Neural crest cell (in vitro differentiated cells): ENCODE results near the gene PCSK5. TPM values are rescaled to one million over a fixed set of nuclear protein-coding genes. Genes with fewer than 3 reads are reported as not detected.
A peak's percentile ranks its signal among the peaks of the same experiment; 100 is the strongest.

Source experiments
- DNase-seq: peaks from one replicate; pipeline ENCODE4 v3.0.0; 2021; ENCODE audit warnings: low read depth, mixed read lengths, low spot score
- H3K27ac Mint-ChIP-seq: one replicate; pipeline ENCODE4 v1.8.0; 2021; ENCODE audit warnings: mild to moderate bottlenecking, mixed read lengths; ENCODE audit not compliant: unreplicated experiment
- H3K27me3 Mint-ChIP-seq: 2 replicates; pipeline ENCODE4 v1.8.0; 2021; ENCODE audit warnings: low read depth, mild to moderate bottlenecking, mixed read lengths
- H3K36me3 Mint-ChIP-seq: 2 replicates; pipeline ENCODE4 v1.8.0; 2021; ENCODE audit warnings: low read depth, mild to moderate bottlenecking, mixed read lengths
- H3K4me1 Mint-ChIP-seq: 2 replicates; pipeline ENCODE4 v1.8.0; 2021; ENCODE audit warnings: mixed read lengths
- H3K4me3 Mint-ChIP-seq: one replicate; pipeline ENCODE4 v1.8.0; 2021; ENCODE audit warnings: mild to moderate bottlenecking, mixed read lengths
- H3K9me3 Mint-ChIP-seq: 2 replicates; pipeline ENCODE4 v1.8.0; 2021; ENCODE audit warnings: mixed read lengths
- total RNA-seq: library from RNA; stranded (reverse); gene quantifications from 2 replicates; pipeline ENCODE4 v1.2.1, GENCODE V29; 2021
- TF ChIP-seq, protein P1 (sequence below): fragments of 200-600 bp; sonication (generic); conservative IDR thresholded peaks from 2 replicates; pipeline ENCODE4 v1.5.0; 2021; ENCODE audit warnings: antibody characterized with exemption, mild to moderate bottlenecking

The PCSK5 gene
- total RNA-seq, 1 donor from 2014 or later: 3.1 TPM

DNA sequence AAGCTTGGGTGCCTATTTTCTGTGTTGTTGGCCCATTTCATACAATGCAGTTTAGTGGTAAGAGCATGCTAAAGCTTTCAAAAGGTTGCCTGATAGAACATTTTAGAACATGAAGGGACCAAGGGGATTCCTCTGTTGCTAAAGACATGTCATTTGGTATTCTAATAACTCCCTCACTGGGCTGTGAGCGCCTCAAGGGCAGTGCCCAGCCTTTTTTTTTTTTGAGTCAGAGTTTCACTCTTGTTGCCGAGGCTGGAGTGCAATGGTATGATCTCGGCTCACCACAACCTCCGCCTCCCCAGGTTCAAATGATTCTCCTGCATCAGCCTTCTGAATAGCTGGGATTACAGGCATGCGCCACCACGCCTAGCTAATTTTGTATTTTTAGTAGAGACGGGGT, 77.1 kb downstream of the PCSK5 start:
- H3K4me1 Mint-ChIP-seq: no peaks in the 10 kb centered on the region
- no peaks in the 10 kb centered on the region for H3K27me3 Mint-ChIP-seq
- no peak overlapping the region for H3K27ac Mint-ChIP-seq
- peaks cover 3% of the 10 kb centered on the region for H3K9me3 Mint-ChIP-seq
- no peak overlapping the region for H3K4me3 Mint-ChIP-seq
- H3K36me3 Mint-ChIP-seq: peaks cover 3% of the 10 kb centered on the region
- TF ChIP-seq, protein P1, sequence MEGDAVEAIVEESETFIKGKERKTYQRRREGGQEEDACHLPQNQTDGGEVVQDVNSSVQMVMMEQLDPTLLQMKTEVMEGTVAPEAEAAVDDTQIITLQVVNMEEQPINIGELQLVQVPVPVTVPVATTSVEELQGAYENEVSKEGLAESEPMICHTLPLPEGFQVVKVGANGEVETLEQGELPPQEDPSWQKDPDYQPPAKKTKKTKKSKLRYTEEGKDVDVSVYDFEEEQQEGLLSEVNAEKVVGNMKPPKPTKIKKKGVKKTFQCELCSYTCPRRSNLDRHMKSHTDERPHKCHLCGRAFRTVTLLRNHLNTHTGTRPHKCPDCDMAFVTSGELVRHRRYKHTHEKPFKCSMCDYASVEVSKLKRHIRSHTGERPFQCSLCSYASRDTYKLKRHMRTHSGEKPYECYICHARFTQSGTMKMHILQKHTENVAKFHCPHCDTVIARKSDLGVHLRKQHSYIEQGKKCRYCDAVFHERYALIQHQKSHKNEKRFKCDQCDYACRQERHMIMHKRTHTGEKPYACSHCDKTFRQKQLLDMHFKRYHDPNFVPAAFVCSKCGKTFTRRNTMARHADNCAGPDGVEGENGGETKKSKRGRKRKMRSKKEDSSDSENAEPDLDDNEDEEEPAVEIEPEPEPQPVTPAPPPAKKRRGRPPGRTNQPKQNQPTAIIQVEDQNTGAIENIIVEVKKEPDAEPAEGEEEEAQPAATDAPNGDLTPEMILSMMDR: no peak
- DNase-seq: no peak

DNA sequence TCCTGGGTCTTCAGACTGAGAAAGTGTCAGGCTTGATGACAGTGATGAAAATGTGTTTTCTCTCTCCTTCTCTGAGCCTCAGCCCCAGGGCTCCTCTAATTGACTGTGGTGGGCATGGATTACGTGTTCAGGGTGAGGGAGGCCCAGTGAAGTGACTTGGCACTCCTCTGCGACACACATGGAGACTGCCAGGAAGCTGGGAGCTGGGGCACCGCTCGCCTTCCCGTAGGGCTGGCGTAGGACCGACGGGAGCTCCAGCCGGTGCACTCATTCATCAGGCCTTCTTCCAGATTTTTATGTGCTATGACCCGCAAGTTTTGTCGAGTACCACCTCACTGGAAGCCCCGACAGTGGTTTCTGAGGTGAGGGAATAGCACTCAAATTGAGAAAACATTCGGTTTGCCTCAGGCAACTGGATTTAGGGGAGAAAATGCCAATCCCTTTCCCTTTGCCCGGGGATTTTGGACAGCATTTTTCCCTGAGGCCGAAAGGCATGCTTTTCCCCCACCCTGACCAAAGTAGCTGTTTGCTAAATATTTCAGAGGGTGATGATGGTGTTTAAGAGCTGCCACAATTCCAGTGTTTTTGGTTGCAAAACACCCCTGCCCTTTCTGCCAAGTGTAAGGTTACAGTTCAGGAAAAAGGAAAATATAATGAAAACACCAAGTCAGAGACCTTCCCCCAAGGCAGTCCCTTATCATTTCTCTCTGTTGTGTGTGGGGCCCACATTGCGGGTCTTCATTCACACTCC, 83.7 kb downstream of the PCSK5 start:
- Mint-ChIP-seq H3K4me1 (peaks cover 12% of the 10 kb centered on the region), H3K36me3 (peaks cover 3% of the 10 kb centered on the region), H3K4me3 (no peak overlapping the region), H3K9me3 (no peaks in the 10 kb centered on the region), H3K27me3 (no peaks in the 10 kb centered on the region), H3K27ac (no peak overlapping the region)
- DNase-seq: no peak
- TF ChIP-seq, protein P1: no peak

DNA sequence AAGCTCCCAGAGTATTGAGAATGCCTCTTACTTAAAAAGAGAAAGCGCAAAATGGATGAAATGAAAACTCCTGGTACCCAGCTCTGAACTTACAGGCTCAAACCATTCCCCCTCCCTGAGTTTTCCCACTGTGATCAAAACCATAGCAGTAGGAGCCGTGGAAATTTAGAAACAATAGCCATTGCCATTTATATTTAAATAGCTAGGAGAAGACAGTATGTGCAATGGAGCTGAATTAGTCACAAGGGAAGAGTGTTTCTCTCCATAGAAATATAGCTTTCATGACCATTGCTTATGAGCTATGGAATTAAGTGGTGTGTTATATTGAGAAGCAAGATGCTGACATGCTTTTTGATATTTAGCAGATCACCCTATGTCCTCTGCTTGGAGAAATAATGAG, 84.6 kb downstream of the PCSK5 start:
- Mint-ChIP-seq H3K4me3 (no peak overlapping the region), H3K27ac (no peak overlapping the region), H3K9me3 (no peaks in the 10 kb centered on the region), H3K27me3 (no peaks in the 10 kb centered on the region), H3K4me1 (peaks cover 12% of the 10 kb centered on the region), H3K36me3 (peaks cover 3% of the 10 kb centered on the region)
- DNase-seq: no peak
- TF ChIP-seq, protein P1: no peak

DNA sequence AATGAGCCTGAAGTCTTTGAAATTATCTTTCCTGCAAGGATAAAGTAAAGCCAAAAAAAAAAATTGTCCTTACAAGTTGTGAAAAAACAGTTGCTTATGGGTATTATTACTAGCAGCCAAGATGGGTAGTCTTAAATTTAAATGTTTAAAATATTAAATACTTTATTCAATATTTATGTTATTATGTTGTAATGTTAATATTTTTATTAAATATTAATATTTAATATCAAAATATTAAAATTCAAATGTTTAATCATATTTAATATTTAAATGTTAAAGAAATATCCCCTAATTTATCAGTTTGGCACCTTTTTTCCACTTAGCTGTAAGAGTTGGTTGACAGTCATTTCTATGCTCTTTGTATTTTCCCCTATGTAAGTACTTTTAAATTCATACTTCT, 86.1 kb downstream of the PCSK5 start:
- Mint-ChIP-seq H3K36me3 (no peaks in the 10 kb centered on the region), H3K9me3 (no peaks in the 10 kb centered on the region), H3K4me1 (peaks cover 12% of the 10 kb centered on the region), H3K27ac (no peak overlapping the region), H3K4me3 (no peak overlapping the region), H3K27me3 (no peaks in the 10 kb centered on the region)
- TF ChIP-seq, protein P1: no peak
- DNase-seq: no peak

DNA sequence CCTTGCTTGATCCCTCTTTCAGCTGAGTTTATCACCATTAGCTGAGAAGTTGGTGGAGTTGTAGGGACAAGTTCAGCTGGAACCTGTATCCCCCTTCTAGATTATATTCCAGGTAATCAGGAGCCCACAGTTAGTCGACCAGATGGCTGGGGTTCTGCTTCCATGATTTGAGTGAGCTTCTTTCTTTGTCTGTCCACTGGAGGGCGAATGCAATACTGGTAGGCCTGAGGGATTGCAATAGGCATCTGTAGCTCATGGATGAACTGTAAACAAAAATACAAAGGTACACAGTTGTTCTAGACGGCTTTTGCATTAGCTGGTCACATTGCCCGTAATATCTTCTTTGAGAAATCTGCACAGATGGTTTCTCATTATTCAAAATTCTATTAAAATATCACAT, 88.9 kb downstream of the PCSK5 start:
- H3K9me3 Mint-ChIP-seq: no peaks in the 10 kb centered on the region
- DNase-seq: no peak

More for the DNA sequence above, 88.9 kb downstream of the PCSK5 start:
- H3K27me3 Mint-ChIP-seq: no peaks in the 10 kb centered on the region
- no peak overlapping the region for H3K4me3 Mint-ChIP-seq
- TF ChIP-seq, protein P1: peak; percentile 38
- H3K4me1 Mint-ChIP-seq: peaks cover 12% of the 10 kb centered on the region
- H3K27ac Mint-ChIP-seq: no peak overlapping the region
- no peaks in the 10 kb centered on the region for H3K36me3 Mint-ChIP-seq
